ENCODE measurements around the gene SLC35F1. TPM values are rescaled to one million over a fixed set of nuclear protein-coding genes. Genes with fewer than 3 reads are reported as not detected.

The SLC35F1 gene
- total RNA-seq, 1 experiment from 2014 or later, result 4.3 TPM

GRCh38 chr6:117938311-117938995 is 31.4 kb downstream of the SLC35F1 start:
- Histone ChIP-seq H2AFZ (ENCODE audit: low read length) (no peak overlapping the region), H2BK15ac (ENCODE audit: low read depth, low read length) (no peak overlapping the region), H2BK20ac (ENCODE audit: low read depth, low read length, poor library complexity, severe bottlenecking) (no peak overlapping the region), H3K18ac (ENCODE audit: insufficient read length, low read depth, low read length) (no peak overlapping the region), H4K91ac (ENCODE audit: insufficient read length, low read depth, low read length) (no peak overlapping the region), H3K9me3 (ENCODE audit: control insufficient read depth, low read depth, low read length) (no peaks in the 10 kb centered on the region), H3K27me3 (ENCODE audit: insufficient read depth, low read length) (no peaks in the 10 kb centered on the region; the same call in 1 of the 2 replicates), H2BK12ac (ENCODE audit: insufficient read length, low read depth, low read length) (no peak overlapping the region), H3K23ac (ENCODE audit: insufficient read length, low read depth, low read length) (no peak overlapping the region), H2AK5ac (ENCODE audit: insufficient read length, low read length) (no peak overlapping the region), H3K23me2 (ENCODE audit: insufficient read length, low read depth, low read length, poor library complexity, severe bottlenecking) (no peaks in the 10 kb centered on the region), H3K27ac (ENCODE audit: insufficient read length, low read depth, low read length) (no peak overlapping the region), H4K5ac (ENCODE audit: insufficient read length, low read depth, low read length) (no peak overlapping the region), H2BK5ac (ENCODE audit: insufficient read length, low read length) (no peak overlapping the region), H3K4me1 (ENCODE audit: insufficient read depth, low read length) (peaks cover 6% of the 10 kb centered on the region; the same call in 1 of the 2 replicates), H3K4ac (ENCODE audit: low read depth, low read length) (no peak overlapping the region), H3K79me1 (ENCODE audit: insufficient read depth, low read depth, low read length, poor library complexity, severe bottlenecking) (no peaks in the 10 kb centered on the region), H3K14ac (ENCODE audit: insufficient read depth, low read length) (no peak overlapping the region), H3T11ph (ENCODE audit: low read length) (no peak overlapping the region), H3K9ac (ENCODE audit: extremely low read depth, insufficient read length, low read length) (no peak overlapping the region), H4K20me1 (ENCODE audit: control insufficient read depth, insufficient read depth, insufficient read length) (no peaks in the 10 kb centered on the region), H3K79me2 (ENCODE audit: insufficient read depth, low read length) (no peaks in the 10 kb centered on the region), H2BK120ac (ENCODE audit: low read depth, low read length, poor library complexity, severe bottlenecking) (no peak overlapping the region), H4K8ac (replicated peaks; ENCODE audit: insufficient read length, low read depth, low read length) (no peak overlapping the region), H3K56ac (ENCODE audit: insufficient read length, low read depth, low read length) (no peak overlapping the region), H3K4me2 (ENCODE audit: insufficient read depth, insufficient read length, low read length) (peak overlapping the region; percentile 20)
- no peaks in the 10 kb centered on the region for H3K36me3 Mint-ChIP-seq (ENCODE audit: insufficient read depth in 1 of 3, low read depth in 3 of 3)
- WGBS (ENCODE audit: extremely low coverage, insufficient read length, low lambda C conversion rate), result no CpG with 5 or more reads among the region's 5 CpGs
- H3K27me3 Mint-ChIP-seq (ENCODE audit: low read depth), result no peaks in the 10 kb centered on the region
- H3K27ac Mint-ChIP-seq, result no peak overlapping the region
- H3K4me3 Mint-ChIP-seq, result no peak overlapping the region
- DNase-seq, result peak; percentile 57
- no peaks in the 10 kb centered on the region; a peak in 1 of 5 replicates for H3K9me3 Mint-ChIP-seq
- no peak for TF ChIP-seq CTCF (conservative IDR thresholded peaks at IDR 0.05)
- H3K4me1 Mint-ChIP-seq, result peaks cover 18 to 22% of the 10 kb centered on the region in 2 experiments
